Panc1 (cell line): ENCODE measurements around the gene OR51D1. TPM values are rescaled to one million over a fixed set of nuclear protein-coding genes. Genes with fewer than 3 reads are reported as not detected.

Source experiments
- ATAC-seq: fragments of 200-7000 bp; cut with Tn5 transposase; 2 replicates; pipeline ENCODE4 v1.9.1; 2020; ENCODE audit warnings: mild to moderate bottlenecking, moderate library complexity
- BruUV-seq: library from RNA; stranded (reverse); fragments of 400-500 nt; replicated peaks from 2 replicates; lab custom pipeline; 2021; lab: Mats Ljungman, UMichigan
- CTCF ChIA-PET: fragments of 300-600 bp; sonication (Branson Sonifier 250); formaldehyde crosslinking; loops from one replicate; lab custom pipeline; 2022; ENCODE audit warnings: antibody characterized with exemption; lab: Charles Lee
- POLR2A ChIA-PET: fragments of 300-600 bp; sonication (Branson Sonifier 250); formaldehyde crosslinking; loops from one replicate; lab custom pipeline; 2022; ENCODE audit warnings: antibody characterized with exemption; lab: Charles Lee
- DNase-seq: peaks from one replicate; pipeline ENCODE4 v3.0.0-alpha.2; 2010; ENCODE audit warnings: low read depth, low spot score
- H3K27ac ChIP-seq: 2 replicates; pipeline ENCODE4 v1.5.1; 2011; ENCODE audit warnings: mild to moderate bottlenecking, low read length, inconsistent platforms
- H3K27me3 ChIP-seq: fragments of 200-500 bp; sonication (Bioruptor generic); 2 replicates; pipeline ENCODE4 v1.6.0; 2014; ENCODE audit warnings: low read length, inconsistent platforms; ENCODE audit not compliant: control insufficient read depth, insufficient read depth
- H3K36me3 ChIP-seq: fragments of 200-500 bp; sonication (Bioruptor generic); 2 replicates; pipeline ENCODE4 v1.5.1; 2014; ENCODE audit warnings: inconsistent platforms, mild to moderate bottlenecking, low read length, moderate library complexity; ENCODE audit not compliant: control insufficient read depth, insufficient read depth
- H3K4me1 ChIP-seq: 2 replicates; pipeline ENCODE4 v1.5.1; 2011; ENCODE audit warnings: inconsistent platforms, mild to moderate bottlenecking, low read length, moderate library complexity; ENCODE audit not compliant: control insufficient read depth, insufficient read depth
- H3K4me3 ChIP-seq, 2 experiments: 2 replicates each; pipeline ENCODE4 v1.5.1; 2011 to 2012; ENCODE audit warnings: low read depth in 2 of 2, low read length in 2 of 2, mild to moderate bottlenecking in 2 of 2, inconsistent platforms in 1 of 2, moderate library complexity in 1 of 2
- H3K9me3 ChIP-seq: fragments of 200-500 bp; sonication (Bioruptor generic); 2 replicates; pipeline ENCODE4 v1.5.1; 2014; ENCODE audit warnings: low read depth, mild to moderate bottlenecking, inconsistent platforms, low read length, moderate library complexity; ENCODE audit not compliant: control insufficient read depth, insufficient read depth
- CTCF ChIP-seq: fragments of 450-650 bp; IDR thresholded peaks from 2 replicates; pipeline ENCODE4 v1.5.1; 2017; ENCODE audit warnings: mild to moderate bottlenecking
- POLR2AphosphoS5 ChIP-seq: IDR thresholded peaks from 2 replicates; pipeline ENCODE4 v1.6.1; 2012; ENCODE audit warnings: mild to moderate bottlenecking, low read depth, low read length, moderate library complexity
- REST ChIP-seq, 2 experiments: IDR thresholded peaks; 2 replicates each; pipeline ENCODE4 v1.6.1; 2011 to 2012; ENCODE audit warnings: low read depth in 2 of 2, control low read depth in 1 of 2, low read length in 1 of 2, mild to moderate bottlenecking in 1 of 2, moderate library complexity in 1 of 2; ENCODE audit not compliant: insufficient read depth in 1 of 2
- SIN3A ChIP-seq: IDR thresholded peaks from 2 replicates; pipeline ENCODE4 v1.6.1; 2012; ENCODE audit warnings: low read depth, mild to moderate bottlenecking, low read length, moderate library complexity, borderline replicate concordance; ENCODE audit not compliant: insufficient read depth
- TCF7L2 ChIP-seq: IDR thresholded peaks from 2 replicates; pipeline ENCODE4 v1.6.1; 2011; ENCODE audit warnings: mild to moderate bottlenecking, low read depth, low read length, inconsistent platforms
- in situ Hi-C: cut with HindIII; loops from 2 replicates; pipeline ENCODE4 v1.10.0; 2016; ENCODE audit warnings: low sequenced_read_pairs, low pct_unique_long_range_greater_than_20kb
- intact Hi-C: fragments of 100-400 bp; cut with micrococcal nuclease; formaldehyde crosslinking; loops from one replicate; pipeline ENCODE4 v1.10.0; 2022; ENCODE audit not compliant: unreplicated experiment
- total RNA-seq: library from RNA; stranded (reverse); gene quantifications from one replicate; pipeline ENCODE4 v1.2.1, GENCODE V29; 2021; ENCODE audit not compliant: unreplicated experiment

OR51D1 gene
- total RNA-seq, 1 experiment from 2014 or later: not detected

GRCh38 chr11:4664786-4665185, 27.5 kb downstream of the OR51D1 start:
- BruUV-seq: no TSS peak
- Histone ChIP-seq H3K4me1 (no peaks in the 10 kb centered on the region), H3K4me3 (no peak overlapping the region), H3K27me3 (peaks cover 13% of the 10 kb centered on the region; the same call in 1 of the 2 replicates), H3K36me3 (no peaks in the 10 kb centered on the region), H3K27ac (no peak overlapping the region), H3K9me3 (no peaks in the 10 kb centered on the region)
- TF ChIP-seq SIN3A (no peak), TCF7L2 (no peak), REST (IDR thresholded peaks at IDR 0.05; ENCODE audit: insufficient read depth in 1 of 2, low read depth in 2 of 2, low read length in 1 of 2) (no peak), CTCF (no peak), POLR2AphosphoS5 (no peak)
- POLR2A ChIA-PET: no interaction called here
- DNase-seq (no peak), ATAC-seq (no peak)
- CTCF ChIA-PET: no interaction called here
- in situ Hi-C loops (no loop called here), intact Hi-C loops (no loop called here)

- Histone ChIP-seq H3K36me3 (no peaks in the 10 kb centered on the region), H3K27ac (no peak overlapping the region), H3K27me3 (peaks cover 16% of the 10 kb centered on the region), H3K4me3 (no peak overlapping the region), H3K4me1 (no peaks in the 10 kb centered on the region), H3K9me3 (no peaks in the 10 kb centered on the region)
- CTCF ChIA-PET: no interaction called here
- in situ Hi-C loops (no loop called here), intact Hi-C loops (no loop called here)
- TF ChIP-seq REST (IDR thresholded peaks at IDR 0.05; ENCODE audit: insufficient read depth in 1 of 2, low read depth in 2 of 2, low read length in 1 of 2): no peak
- no peak for TF ChIP-seq CTCF
- TF ChIP-seq POLR2AphosphoS5: no peak
- POLR2A ChIA-PET: no interaction called here
- ATAC-seq (no peak), DNase-seq (no peak)
- no TSS peak for BruUV-seq
Measured at GRCh38 chr11:4665424-4665823, 28.1 kb downstream of the OR51D1 start.
